ENCODE results near the gene MAZ. TPM values are rescaled to one million over a fixed set of nuclear protein-coding genes. Genes with fewer than 3 reads are reported as not detected.

Gene MAZ
- polyA plus RNA-seq, 1 of the 3 experiments (the other 2 are of a cell fraction) = 163 TPM

DNA sequence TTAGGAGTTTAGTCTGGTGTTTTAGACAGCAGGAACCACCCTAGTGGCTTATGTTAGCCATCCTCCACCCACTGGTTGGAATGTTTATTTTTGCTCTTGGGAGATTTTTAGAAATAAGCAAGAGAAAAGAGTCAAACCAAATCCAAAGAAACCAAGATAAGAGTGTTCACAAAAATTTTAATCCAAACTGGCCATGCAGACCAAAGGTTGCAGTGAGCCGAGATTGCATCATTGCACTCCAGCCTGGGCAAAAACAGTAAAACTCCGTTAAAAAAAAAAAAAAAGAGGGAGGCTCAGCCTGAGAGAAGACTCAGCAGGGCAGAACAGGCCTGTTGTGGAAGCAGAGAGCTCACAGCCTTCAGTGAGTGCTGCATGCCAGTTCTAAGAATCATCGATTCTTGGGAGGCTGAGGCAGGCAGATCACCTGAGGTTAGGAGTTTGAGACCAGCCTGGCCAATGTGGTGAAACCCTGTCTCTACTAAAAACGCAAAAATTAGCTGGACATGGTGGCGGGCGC is 48.3 kb upstream of the MAZ start:
- DNase-seq = no peak
- H3K9me2 ChIP-seq = no peaks in the 10 kb centered on the region
- no peaks in the 10 kb centered on the region for H3K4me1 ChIP-seq (ENCODE audit: control insufficient read depth in 1 of 2, insufficient read depth in 2 of 2, low read depth in 1 of 2, low read length in 1 of 2)
- H3K79me2 ChIP-seq (ENCODE audit: insufficient read depth) = no peaks in the 10 kb centered on the region
- no peak overlapping the region for H3K4me2 ChIP-seq
- no peak overlapping the region for H2AFZ ChIP-seq (ENCODE audit: low read depth)
- no peak for TF ChIP-seq SMC3 (IDR thresholded peaks at IDR 0.05; ENCODE audit: low read depth, low read length)
- TF ChIP-seq ELF1 (IDR thresholded peaks at IDR 0.05) = no peak
- no peak for TF ChIP-seq GATA2 (CRISPR knock-in tag; IDR thresholded peaks at IDR 0.05)
- TF ChIP-seq, protein P1, sequence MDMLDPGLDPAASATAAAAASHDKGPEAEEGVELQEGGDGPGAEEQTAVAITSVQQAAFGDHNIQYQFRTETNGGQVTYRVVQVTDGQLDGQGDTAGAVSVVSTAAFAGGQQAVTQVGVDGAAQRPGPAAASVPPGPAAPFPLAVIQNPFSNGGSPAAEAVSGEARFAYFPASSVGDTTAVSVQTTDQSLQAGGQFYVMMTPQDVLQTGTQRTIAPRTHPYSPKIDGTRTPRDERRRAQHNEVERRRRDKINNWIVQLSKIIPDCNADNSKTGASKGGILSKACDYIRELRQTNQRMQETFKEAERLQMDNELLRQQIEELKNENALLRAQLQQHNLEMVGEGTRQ (IDR thresholded peaks at IDR 0.05; ENCODE audit: borderline replicate concordance, low read depth, low read length) = no peak
- TF ChIP-seq POLR2AphosphoS5 (IDR thresholded peaks at IDR 0.05; ENCODE audit: low read depth, low read length) = no peak
- no peak for TF ChIP-seq FOSL2 (IDR thresholded peaks at IDR 0.05; ENCODE audit: borderline replicate concordance, low read depth)
- TF ChIP-seq, protein P2, sequence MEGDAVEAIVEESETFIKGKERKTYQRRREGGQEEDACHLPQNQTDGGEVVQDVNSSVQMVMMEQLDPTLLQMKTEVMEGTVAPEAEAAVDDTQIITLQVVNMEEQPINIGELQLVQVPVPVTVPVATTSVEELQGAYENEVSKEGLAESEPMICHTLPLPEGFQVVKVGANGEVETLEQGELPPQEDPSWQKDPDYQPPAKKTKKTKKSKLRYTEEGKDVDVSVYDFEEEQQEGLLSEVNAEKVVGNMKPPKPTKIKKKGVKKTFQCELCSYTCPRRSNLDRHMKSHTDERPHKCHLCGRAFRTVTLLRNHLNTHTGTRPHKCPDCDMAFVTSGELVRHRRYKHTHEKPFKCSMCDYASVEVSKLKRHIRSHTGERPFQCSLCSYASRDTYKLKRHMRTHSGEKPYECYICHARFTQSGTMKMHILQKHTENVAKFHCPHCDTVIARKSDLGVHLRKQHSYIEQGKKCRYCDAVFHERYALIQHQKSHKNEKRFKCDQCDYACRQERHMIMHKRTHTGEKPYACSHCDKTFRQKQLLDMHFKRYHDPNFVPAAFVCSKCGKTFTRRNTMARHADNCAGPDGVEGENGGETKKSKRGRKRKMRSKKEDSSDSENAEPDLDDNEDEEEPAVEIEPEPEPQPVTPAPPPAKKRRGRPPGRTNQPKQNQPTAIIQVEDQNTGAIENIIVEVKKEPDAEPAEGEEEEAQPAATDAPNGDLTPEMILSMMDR (IDR thresholded peaks at IDR 0.05) = no peak; the same call in 1 of the 2 replicates
- TF ChIP-seq TCF12 (IDR thresholded peaks at IDR 0.05) = no peak
- TF ChIP-seq NRF1 (IDR thresholded peaks at IDR 0.05; ENCODE audit: low read depth, low read length) = no peak
- TF ChIP-seq, protein P3, sequence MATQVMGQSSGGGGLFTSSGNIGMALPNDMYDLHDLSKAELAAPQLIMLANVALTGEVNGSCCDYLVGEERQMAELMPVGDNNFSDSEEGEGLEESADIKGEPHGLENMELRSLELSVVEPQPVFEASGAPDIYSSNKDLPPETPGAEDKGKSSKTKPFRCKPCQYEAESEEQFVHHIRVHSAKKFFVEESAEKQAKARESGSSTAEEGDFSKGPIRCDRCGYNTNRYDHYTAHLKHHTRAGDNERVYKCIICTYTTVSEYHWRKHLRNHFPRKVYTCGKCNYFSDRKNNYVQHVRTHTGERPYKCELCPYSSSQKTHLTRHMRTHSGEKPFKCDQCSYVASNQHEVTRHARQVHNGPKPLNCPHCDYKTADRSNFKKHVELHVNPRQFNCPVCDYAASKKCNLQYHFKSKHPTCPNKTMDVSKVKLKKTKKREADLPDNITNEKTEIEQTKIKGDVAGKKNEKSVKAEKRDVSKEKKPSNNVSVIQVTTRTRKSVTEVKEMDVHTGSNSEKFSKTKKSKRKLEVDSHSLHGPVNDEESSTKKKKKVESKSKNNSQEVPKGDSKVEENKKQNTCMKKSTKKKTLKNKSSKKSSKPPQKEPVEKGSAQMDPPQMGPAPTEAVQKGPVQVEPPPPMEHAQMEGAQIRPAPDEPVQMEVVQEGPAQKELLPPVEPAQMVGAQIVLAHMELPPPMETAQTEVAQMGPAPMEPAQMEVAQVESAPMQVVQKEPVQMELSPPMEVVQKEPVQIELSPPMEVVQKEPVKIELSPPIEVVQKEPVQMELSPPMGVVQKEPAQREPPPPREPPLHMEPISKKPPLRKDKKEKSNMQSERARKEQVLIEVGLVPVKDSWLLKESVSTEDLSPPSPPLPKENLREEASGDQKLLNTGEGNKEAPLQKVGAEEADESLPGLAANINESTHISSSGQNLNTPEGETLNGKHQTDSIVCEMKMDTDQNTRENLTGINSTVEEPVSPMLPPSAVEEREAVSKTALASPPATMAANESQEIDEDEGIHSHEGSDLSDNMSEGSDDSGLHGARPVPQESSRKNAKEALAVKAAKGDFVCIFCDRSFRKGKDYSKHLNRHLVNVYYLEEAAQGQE (IDR thresholded peaks at IDR 0.05; ENCODE audit: low read depth, low read length) = no peak
- no peak for TF ChIP-seq JUND (IDR thresholded peaks at IDR 0.05)
- no peak for TF ChIP-seq MXI1 (IDR thresholded peaks at IDR 0.05; ENCODE audit: low read depth, low read length)
- TF ChIP-seq GABPA (IDR thresholded peaks at IDR 0.05; ENCODE audit: low read depth) = no peak
- TF ChIP-seq TAF1 (IDR thresholded peaks at IDR 0.05; ENCODE audit: borderline replicate concordance, low read depth, low read length) = no peak
- TF ChIP-seq, protein P4, sequence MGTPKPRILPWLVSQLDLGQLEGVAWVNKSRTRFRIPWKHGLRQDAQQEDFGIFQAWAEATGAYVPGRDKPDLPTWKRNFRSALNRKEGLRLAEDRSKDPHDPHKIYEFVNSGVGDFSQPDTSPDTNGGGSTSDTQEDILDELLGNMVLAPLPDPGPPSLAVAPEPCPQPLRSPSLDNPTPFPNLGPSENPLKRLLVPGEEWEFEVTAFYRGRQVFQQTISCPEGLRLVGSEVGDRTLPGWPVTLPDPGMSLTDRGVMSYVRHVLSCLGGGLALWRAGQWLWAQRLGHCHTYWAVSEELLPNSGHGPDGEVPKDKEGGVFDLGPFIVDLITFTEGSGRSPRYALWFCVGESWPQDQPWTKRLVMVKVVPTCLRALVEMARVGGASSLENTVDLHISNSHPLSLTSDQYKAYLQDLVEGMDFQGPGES (IDR thresholded peaks at IDR 0.05; ENCODE audit: low read depth, low read length) = no peak
- no peak for TF ChIP-seq EZH2phosphoT487 (IDR thresholded peaks at IDR 0.05; ENCODE audit: borderline replicate concordance, low read depth)
- TF ChIP-seq CHD2 (IDR thresholded peaks at IDR 0.05; ENCODE audit: low read length, partially characterized antibody) = no peak
- H3K4me3 ChIP-seq (ENCODE audit: low read depth in 2 of 2, low read length in 1 of 2) = no peak overlapping the region
- H3F3A ChIP-seq (replicated peaks; ENCODE audit: insufficient read depth) = no peaks in the 10 kb centered on the region
- no peaks in the 10 kb centered on the region for H3K27me3 ChIP-seq (ENCODE audit: insufficient read depth)
- ChIA-PET POLR2A (no interaction called here), CTCF (no interaction called here)
- no peak overlapping the region for H3K9ac ChIP-seq
- H3K36me3 ChIP-seq (replicated peaks in 1 of 2; ENCODE audit: control insufficient read depth in 1 of 2, insufficient read depth in 2 of 2, low read length in 1 of 2) = no peaks in the 10 kb centered on the region
- 71% methylated on average over 6 of the region's 6 CpGs for WGBS (ENCODE audit: low lambda C conversion rate)
- H4K20me1 ChIP-seq (ENCODE audit: insufficient read depth) = no peaks in the 10 kb centered on the region
- no peaks in the 10 kb centered on the region for H3K9me3 ChIP-seq
- no peak overlapping the region for H3K27ac ChIP-seq (ENCODE audit: low read depth in 2 of 2, low read length in 1 of 2)
